Endothelial cell of umbilical vein (primary cell): ENCODE data around the gene KIAA1671. TPM values are rescaled to one million over a fixed set of nuclear protein-coding genes. Genes with fewer than 3 reads are reported as not detected.

Source experiments
- BruUV-seq: library from RNA; stranded (reverse); fragments of 400-500 nt; replicated peaks from 2 replicates; lab custom pipeline; 2021; lab: Mats Ljungman, UMichigan
- CTCF ChIA-PET: fragments of 300-600, 350-600 bp; sonication (Branson Sonifier 250); formaldehyde crosslinking; loops from one replicate; lab custom pipeline; 2021; ENCODE audit warnings: antibody characterized with exemption, inconsistent platforms; lab: Charles Lee
- POLR2A ChIA-PET: fragments of 300-600, 350-600 bp; sonication (Branson Sonifier 250); formaldehyde crosslinking; loops from one replicate; lab custom pipeline; 2021; ENCODE audit warnings: antibody characterized with exemption, inconsistent platforms; lab: Charles Lee
- DNase-seq: peaks from one replicate; pipeline ENCODE4 v3.0.0-alpha.2; 2011; ENCODE audit warnings: low read depth, low spot score
- FAIRE-seq: peaks from 2 replicates; lab custom pipeline; 2011; peaks lifted over from hg19 to GRCh38; lab: Jason Lieb, UNC
- H2AFZ ChIP-seq: 2 replicates; pipeline ENCODE4 v1.6.0; 2012; ENCODE audit warnings: low read depth, low read length, control low read depth, inconsistent platforms
- H3K27ac ChIP-seq: 2 replicates; pipeline ENCODE4 v1.5.1; 2011; ENCODE audit warnings: low read depth, mild to moderate bottlenecking, control low read depth, low read length, moderate library complexity; ENCODE audit not compliant: insufficient read depth
- H3K27me3 ChIP-seq, 2 experiments: 2 replicates each; pipeline versions ENCODE4 v1.6.0 to v1.6.1; 2011; ENCODE audit warnings: low read length in 2 of 2, mixed read lengths in 1 of 2; ENCODE audit not compliant: control insufficient read depth in 2 of 2, insufficient read depth in 2 of 2
- H3K36me3 ChIP-seq, 2 experiments: 2 replicates in 1 of 2; 3 replicates in 1 of 2; pipeline ENCODE4 v1.5.1; 2011; ENCODE audit warnings: low read length in 2 of 2, mild to moderate bottlenecking in 1 of 2, moderate library complexity in 1 of 2; ENCODE audit not compliant: control insufficient read depth in 2 of 2, insufficient read depth in 2 of 2; ENCODE audit errors: extremely low read depth in 1 of 2
- H3K4me1 ChIP-seq: 3 replicates; pipeline ENCODE4 v1.5.1; 2011; ENCODE audit warnings: mild to moderate bottlenecking, low read length; ENCODE audit not compliant: control insufficient read depth, insufficient read depth; ENCODE audit errors: extremely low read depth
- H3K4me2 ChIP-seq: 2 replicates; pipeline ENCODE4 v1.6.1; 2011; ENCODE audit warnings: low read length, control low read depth, mixed read lengths; ENCODE audit not compliant: insufficient read depth
- H3K4me3 ChIP-seq, 3 experiments: fragments of 200-600 bp in 1 of 3; sonication (generic), shearing (Covaris generic) in 1 of 3; replicated peaks in 1 of 3; 2 replicates each; pipeline ENCODE4 v1.5.1; 2011 to 2016; ENCODE audit warnings: control low read depth in 3 of 3, low read length in 3 of 3, mild to moderate bottlenecking in 2 of 3, inconsistent platforms in 1 of 3, low read depth in 1 of 3, moderate library complexity in 1 of 3; ENCODE audit not compliant: insufficient read depth in 1 of 3
- H3K79me2 ChIP-seq: 2 replicates; pipeline ENCODE4 v1.6.0; 2012; ENCODE audit warnings: low read length, inconsistent platforms; ENCODE audit not compliant: control insufficient read depth, insufficient read depth
- H3K9ac ChIP-seq: replicated peaks from 2 replicates; pipeline ENCODE3; 2011; ENCODE audit warnings: low read length, control low read depth; ENCODE audit not compliant: insufficient read depth; ENCODE audit errors: extremely low read depth
- H3K9me1 ChIP-seq: replicated peaks from 3 replicates; pipeline ENCODE4 v1.6.0; 2011; ENCODE audit warnings: mild to moderate bottlenecking, low read length; ENCODE audit not compliant: control insufficient read depth, insufficient read depth; ENCODE audit errors: extremely low read depth
- H3K9me3 ChIP-seq: replicated peaks from 2 replicates; pipeline ENCODE4 v1.5.1; 2012; ENCODE audit warnings: low read length, inconsistent platforms; ENCODE audit not compliant: control insufficient read depth, insufficient read depth
- H4K20me1 ChIP-seq: replicated peaks from 2 replicates; pipeline ENCODE3; 2011; ENCODE audit warnings: mild to moderate bottlenecking, low read length; ENCODE audit not compliant: control insufficient read depth, insufficient read depth; ENCODE audit errors: extremely low read depth
- CTCF ChIP-seq, 2 donors: IDR thresholded peaks; 1 replicate in 1 of 2; 2 replicates in 1 of 2; pipeline ENCODE4 v1.5.1; 2011; ENCODE audit warnings: low read length in 2 of 2, mild to moderate bottlenecking in 2 of 2, moderate library complexity in 2 of 2, control low read depth in 1 of 2, inconsistent platforms in 1 of 2, low read depth in 1 of 2; ENCODE audit not compliant: insufficient read depth in 1 of 2; ENCODE audit errors: extremely low read depth in 1 of 2
- FOS ChIP-seq: IDR thresholded peaks from 2 replicates; pipeline ENCODE4 v1.6.1; 2011; ENCODE audit warnings: mild to moderate bottlenecking, low read length, moderate library complexity, borderline replicate concordance; ENCODE audit not compliant: insufficient read depth
- POLR2A ChIP-seq: IDR thresholded peaks from 2 replicates; pipeline ENCODE4 v1.6.1; 2012; ENCODE audit warnings: low read depth, mild to moderate bottlenecking, control low read depth, low read length
- dilution Hi-C: fragments of 300-500 bp; cut with MboI; formaldehyde crosslinking; loops from one replicate; pipeline ENCODE4 v1.15.0; 2019; ENCODE audit warnings: low sequenced_read_pairs; ENCODE audit not compliant: extremely low pct_ligation_motif_present
- intact Hi-C: fragments of 100-400 bp; cut with micrococcal nuclease; formaldehyde crosslinking; loops from one replicate; pipeline ENCODE4 v1.10.0; 2022
- polyA plus RNA-seq, 4 experiments: library from polyadenylated mRNA; depleted of rRNA in 3 of 4; stranded (reverse) in 3 of 4; unstranded in 1 of 4; fragments of >200 nt; gene quantifications; 2 replicates each; pipeline versions ENCODE4 v1.2.1 to v1.2.3, GENCODE V29; 2011 to 2012; ENCODE audit warnings: missing spikeins in 1 of 4
- total RNA-seq: library from RNA; stranded (reverse); gene quantifications from 2 replicates; pipeline ENCODE4 v1.2.3, GENCODE V29; 2021
- TF ChIP-seq, protein P1 (sequence below): IDR thresholded peaks from 2 replicates; pipeline ENCODE4 v1.6.1; 2011; ENCODE audit not compliant: insufficient read depth, insufficient read length

KIAA1671 gene
- total and polyA plus RNA-seq, 2 donors (not counting 3 experiments of a cell fraction or from before 2014, with no cell fraction given), result 23.1 to 85.1 TPM

DNA sequence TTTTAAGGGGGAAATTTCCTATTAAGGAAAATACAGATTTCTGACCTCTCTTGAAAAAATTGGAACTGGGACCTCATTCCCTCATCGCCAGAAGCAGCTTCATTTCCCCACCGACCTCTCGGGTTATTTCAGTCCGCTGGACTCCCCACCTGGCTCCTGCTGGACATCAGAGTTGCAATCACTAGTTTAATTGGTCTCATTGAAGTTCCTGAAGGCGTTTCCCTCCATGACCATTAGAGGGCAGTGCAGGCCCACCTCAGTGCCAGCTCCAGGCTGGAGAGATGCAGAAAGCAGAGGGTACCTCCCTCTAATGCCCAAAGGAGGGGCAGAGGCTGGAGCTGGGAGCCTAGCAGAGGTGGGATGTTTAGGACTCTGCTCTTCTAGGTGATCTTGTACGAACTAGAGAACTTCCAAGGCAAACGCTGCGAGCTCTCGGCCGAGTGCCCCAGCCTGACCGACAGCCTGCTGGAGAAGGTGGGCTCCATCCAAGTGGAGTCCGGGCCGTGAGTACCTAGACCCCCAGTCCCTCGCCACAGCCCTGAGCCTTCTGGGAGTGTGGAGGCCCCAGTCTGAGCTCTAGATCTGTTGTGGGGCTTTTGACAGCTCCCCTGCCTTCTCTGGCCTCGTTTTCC is 249.9 kb downstream of the KIAA1671 start:
- no peak overlapping the region for H3K9ac ChIP-seq
- no peaks in the 10 kb centered on the region for H3K9me3 ChIP-seq
- H3K9me1 ChIP-seq, result no peaks in the 10 kb centered on the region
- peak; percentile 69 for DNase-seq
- TF ChIP-seq POLR2A (no peak), FOS (no peak), CTCF (IDR thresholded peaks at IDR 0.05; ENCODE audit: extremely low read depth in 1 of 2, insufficient read depth in 1 of 2, low read depth in 1 of 2, low read length in 2 of 2) (peak; percentile 82 to 87)
- TF ChIP-seq, protein P1, sequence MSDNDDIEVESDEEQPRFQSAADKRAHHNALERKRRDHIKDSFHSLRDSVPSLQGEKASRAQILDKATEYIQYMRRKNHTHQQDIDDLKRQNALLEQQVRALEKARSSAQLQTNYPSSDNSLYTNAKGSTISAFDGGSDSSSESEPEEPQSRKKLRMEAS, result no peak
- intact Hi-C loops, result loop anchor here (1.0 to 2.0 kb wide), 3 partner anchors 92 to 132 kb away; no protein-coding TSS in a partner anchor
- H4K20me1 ChIP-seq, result no peaks in the 10 kb centered on the region
- FAIRE-seq, result peak; percentile 88
- no peak overlapping the region for H3K4me3 ChIP-seq
- H3K27ac ChIP-seq, result no peak overlapping the region
- BruUV-seq, result no TSS peak
- dilution Hi-C loops, result no loop called here
- peaks cover 0 to 12% of the 10 kb centered on the region in 2 experiments for H3K36me3 ChIP-seq
- no peaks in the 10 kb centered on the region for H3K27me3 ChIP-seq
- POLR2A ChIA-PET, result interaction anchor here (0.7 kb wide), 1 partner anchor 48 kb away, joined by 3 read pairs; no protein-coding TSS in a partner anchor
- CTCF ChIA-PET, result interaction anchor here (0.6 to 3.1 kb wide), 29 partner anchors 9 to 1162 kb away, joined by 3 to 31 read pairs (median 4); partner anchors contain the start of gene CRYBB2
- H3K4me2 ChIP-seq, result no peak overlapping the region
- H2AFZ ChIP-seq, result no peak overlapping the region
- H3K4me1 ChIP-seq, result no peaks in the 10 kb centered on the region
- no peaks in the 10 kb centered on the region for H3K79me2 ChIP-seq
